SHP77 (cell line): Measurements from ENCODE around the gene MIPEP.
"Not testable (repeated sequence)": the region's sequence is repeated elsewhere in the genome, so short reads cannot be mapped to it uniquely, and the experiment has no call there.

Source experiments
- DNase-seq, 2 experiments: peaks; one replicate each; lab custom pipeline; 2025; lab: John Stamatoyannopoulos, UW

The MIPEP gene

DNA sequence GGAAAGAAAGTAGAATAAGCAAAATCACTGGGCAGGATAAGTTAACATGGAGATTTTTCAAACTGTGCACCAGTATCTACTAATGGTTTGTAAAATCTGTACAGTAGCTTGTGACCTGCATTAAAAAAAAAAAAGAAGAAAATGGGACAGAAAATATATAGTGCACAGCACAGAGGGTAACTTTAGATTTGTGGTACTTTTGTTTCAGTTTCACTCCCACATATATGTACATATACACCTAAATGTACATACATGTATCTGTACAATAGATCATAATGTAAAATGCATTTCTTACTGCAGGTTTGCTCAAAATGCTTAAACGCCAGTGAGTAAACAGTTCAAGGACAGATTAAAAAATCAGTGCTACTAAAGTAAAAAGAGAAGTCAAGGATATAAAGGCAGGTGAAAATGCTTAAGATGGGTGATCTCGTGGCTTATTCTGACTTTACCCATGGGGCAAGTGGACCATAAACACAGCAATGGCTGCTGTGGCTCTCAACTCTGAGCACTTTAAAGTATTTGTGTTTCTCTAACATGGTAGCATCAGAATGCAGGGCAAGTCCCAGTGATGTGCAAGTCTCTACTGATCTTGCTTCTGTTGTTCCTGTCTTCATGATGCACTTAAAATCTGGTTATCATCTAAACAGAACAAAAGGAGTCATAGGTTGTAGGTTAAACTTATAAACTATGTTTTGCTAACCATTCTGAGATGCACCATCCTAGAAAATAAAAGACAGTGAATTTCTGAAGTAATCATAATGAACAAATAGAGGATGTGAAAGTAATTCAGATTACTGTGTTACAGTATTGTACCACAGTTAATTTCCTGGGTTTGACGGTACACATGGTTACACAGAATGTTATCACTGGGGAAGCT is 112.3 kb downstream of the MIPEP start:
- no peak for DNase-seq

GRCh38 chr13:23772717-23773116 is 116.5 kb downstream of the MIPEP start:
- DNase-seq, result no peak

- DNase-seq, result no peak
These were observed 117.2 kb downstream of the MIPEP start for GRCh38 chr13:23771956-23772355.

GRCh38 chr13:23771552-23771951 is 117.6 kb downstream of the MIPEP start:
- no peak for DNase-seq

- no peak for DNase-seq
These were observed 118.2 kb downstream of the MIPEP start for GRCh38 chr13:23770973-23771372.

DNA sequence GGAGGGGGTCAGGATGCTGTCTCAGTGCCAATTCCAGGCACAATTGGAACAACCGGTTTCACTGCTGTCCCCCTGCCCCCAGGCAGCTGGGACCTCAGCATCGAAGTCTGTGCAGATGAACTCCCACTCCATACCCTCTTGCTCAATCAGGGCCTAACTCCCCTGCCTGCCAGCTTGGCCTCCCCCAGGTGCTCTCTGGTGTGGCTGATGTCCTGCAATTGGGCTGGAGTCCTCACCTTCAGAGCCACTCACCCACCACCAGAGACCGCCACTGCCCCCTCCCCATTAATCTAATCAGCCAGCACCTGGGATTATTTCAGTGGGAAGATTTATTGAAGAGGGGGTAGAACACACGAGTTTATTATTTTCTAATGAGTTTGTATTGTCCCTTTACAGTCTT is 118.8 kb downstream of the MIPEP start:
- DNase-seq, result no peak

GRCh38 chr13:23769401-23769800 is 119.8 kb downstream of the MIPEP start:
- DNase-seq, result no peak

DNA sequence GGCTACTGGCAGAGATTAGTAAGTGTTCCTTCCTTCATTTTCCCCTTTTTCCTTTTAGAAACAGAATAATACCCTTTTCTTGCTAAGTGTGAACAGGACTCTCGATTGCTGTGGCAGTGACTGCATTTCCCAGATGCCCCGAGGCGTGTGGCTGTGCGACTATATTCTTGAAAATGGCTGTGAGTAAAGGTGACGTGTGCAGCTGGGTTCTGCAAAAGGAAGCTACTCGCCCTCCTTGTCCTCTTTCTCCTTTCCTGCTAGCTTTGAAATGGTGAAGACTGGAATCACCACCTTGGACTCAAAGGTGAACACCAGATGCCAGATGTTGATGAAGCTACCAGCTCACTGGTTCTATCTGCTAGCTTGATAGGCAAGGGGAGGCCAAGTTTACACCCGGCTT is 121.4 kb downstream of the MIPEP start:
- DNase-seq, result no peak

GRCh38 chr13:23766939-23767338 is 122.3 kb downstream of the MIPEP start:
- DNase-seq, result no peak

GRCh38 chr13:23766283-23766682 is 122.9 kb downstream of the MIPEP start:
- DNase-seq, result no peak

- DNase-seq, result no peak
These were observed 123.7 kb downstream of the MIPEP start for GRCh38 chr13:23765531-23765930.

DNA sequence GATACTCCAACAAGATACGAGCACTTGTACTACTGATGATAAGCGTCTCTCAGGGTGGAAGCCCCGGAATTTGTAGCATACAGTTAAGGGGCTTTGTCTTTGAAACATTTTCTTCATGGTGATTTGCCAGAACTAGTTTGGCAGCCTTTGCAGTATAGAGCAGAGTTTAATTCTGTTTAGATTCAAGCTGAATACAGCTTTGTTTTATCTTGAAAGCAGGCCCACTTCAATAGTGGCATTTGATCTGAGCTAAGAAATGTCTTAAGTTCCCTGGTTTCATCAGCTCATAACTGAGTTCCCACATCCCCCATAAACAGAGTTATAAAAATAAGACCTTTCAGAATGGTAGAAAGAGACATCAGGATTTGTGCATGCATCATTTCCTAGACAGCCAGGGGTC is 125.9 kb downstream of the MIPEP start:
- no peak for DNase-seq

DNA sequence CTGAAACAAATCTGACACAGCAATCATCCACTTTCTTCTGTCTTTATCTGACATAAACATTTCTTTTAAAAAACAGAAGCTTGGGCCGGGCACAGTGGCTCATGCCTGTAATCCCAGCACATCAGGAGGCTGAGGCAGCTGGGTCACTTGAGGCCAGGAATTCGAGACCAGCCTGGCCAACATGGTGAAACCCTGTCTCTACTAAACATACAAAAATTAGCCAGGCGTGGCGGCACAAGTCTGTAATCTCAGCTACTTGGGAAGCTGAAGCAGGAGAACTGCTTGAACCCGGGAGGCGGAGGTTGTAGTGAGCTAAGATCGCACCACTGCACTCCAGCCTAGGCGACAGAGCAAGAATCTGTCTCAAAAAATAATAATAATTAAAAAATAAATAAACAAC is 127.4 kb downstream of the MIPEP start:
- not testable (repeated sequence) for DNase-seq

- no peak for DNase-seq
These were observed 129.2 kb downstream of the MIPEP start for GRCh38 chr13:23760000-23760399.

GRCh38 chr13:23758798-23759527 is 130.2 kb downstream of the MIPEP start:
- no peak for DNase-seq

DNA sequence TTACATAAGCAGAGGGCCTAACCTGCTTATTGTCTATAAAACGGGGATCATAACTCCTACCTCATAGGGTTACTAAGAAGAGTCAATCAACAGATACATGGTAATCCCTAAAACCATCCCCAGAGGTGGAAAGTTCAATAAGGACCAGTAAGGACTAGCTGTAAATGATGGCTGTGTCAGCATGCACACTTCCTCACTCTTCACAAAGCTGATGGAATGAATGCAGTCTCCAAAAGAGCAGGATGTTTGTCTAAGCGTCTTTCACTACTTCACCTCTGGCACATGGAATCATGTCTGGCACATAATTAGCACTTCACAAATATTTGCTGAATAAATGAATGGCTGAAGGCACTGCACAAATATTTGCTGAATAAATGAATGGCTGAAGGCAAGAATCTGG is 134.2 kb downstream of the MIPEP start:
- peak; percentile 21 to 25 for DNase-seq

DNA sequence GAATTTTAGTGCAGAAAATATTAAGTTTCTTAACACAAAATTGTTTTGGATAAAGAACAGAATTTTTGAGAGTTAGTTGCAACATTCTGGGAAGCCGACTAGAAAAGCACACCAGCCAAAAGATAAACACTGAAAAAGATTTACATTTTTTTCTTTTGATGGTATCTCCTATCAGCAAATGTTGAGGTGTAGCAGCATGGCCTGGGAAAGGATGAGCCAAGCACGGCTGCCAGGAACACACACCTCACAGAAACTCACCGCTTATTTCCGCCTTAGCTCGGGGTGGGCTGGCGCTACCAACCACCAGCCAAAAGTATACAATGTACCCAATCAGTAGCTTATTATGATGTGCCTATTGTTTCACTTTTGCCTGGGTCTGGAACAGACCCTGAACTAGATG is 134.7 kb downstream of the MIPEP start:
- no peak for DNase-seq

- no peak for DNase-seq
These were observed 135.7 kb downstream of the MIPEP start for GRCh38 chr13:23753458-23753857.

- no peak for DNase-seq
These were observed 136.8 kb downstream of the MIPEP start for GRCh38 chr13:23752111-23753001.

DNA sequence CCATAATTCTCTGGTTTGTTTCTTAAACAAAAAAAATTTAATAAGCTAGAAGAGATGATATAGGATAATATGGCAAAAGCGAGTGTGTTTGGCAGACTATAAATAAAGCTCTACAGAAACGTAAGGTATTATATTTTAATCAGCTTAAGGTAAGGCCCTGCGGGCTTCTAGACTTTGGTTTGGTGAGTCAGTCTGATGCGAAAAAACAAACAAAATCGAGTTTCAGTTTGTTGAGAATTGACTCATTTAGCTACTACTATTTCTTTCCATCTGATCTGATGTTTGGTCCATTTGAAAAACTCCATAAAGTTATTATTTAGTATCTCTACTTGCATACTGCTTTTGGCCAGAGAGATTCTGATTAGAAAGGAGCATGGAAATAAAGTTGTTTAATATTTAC is 138.0 kb downstream of the MIPEP start:
- DNase-seq, result no peak

DNA sequence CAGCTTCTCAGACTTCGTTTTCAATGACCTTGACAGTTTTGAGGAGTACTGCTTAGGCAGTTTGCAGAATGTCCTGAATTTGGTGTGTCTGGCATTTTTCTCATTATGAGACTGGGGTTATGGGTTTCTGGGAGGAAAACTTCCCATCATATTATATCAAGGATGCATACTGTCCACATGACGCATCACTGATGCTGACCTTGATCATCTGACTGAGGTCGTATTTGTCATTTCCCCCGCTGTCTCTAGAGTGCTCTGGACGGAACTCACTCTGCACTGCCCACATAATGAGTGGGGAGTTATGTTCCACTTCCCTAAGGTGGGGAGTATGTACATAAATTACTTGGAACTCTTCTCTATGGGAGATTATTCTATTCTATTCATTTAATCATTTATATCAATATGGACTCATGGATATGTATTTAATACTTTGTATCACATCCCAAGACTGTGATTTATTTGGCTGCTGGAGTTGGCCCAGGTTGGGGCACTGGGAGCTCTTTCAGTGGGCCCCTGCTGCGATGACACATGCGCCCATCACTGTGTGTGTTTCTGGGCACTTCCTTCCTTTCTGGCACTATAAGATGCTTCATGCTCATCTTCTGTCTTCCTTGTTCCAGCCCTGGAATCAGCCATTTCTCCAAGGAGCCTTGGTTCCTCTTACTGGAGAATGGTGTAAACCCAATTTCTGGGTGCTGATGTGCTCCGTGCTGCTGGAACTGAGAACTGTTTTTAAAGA is 138.6 kb downstream of the MIPEP start:
- no peak for DNase-seq
